ENCODE results near the gene ARL9. TPM values are rescaled to one million over a fixed set of nuclear protein-coding genes. Genes with fewer than 3 reads are reported as not detected.
"Not testable (repeated sequence)": the region's sequence is repeated elsewhere in the genome, so short reads cannot be mapped to it uniquely, and the experiment has no call there.

ARL9 gene
- 2.2 TPM for polyA plus RNA-seq (2013, experiment 1 of 4)
- 1.6 TPM for polyA plus RNA-seq (2013, experiment 2 of 4)
- polyA plus RNA-seq (2013, experiment 3 of 4), result 1.6 TPM
- 1.9 TPM for polyA plus RNA-seq (2013, experiment 4 of 4)

DNA sequence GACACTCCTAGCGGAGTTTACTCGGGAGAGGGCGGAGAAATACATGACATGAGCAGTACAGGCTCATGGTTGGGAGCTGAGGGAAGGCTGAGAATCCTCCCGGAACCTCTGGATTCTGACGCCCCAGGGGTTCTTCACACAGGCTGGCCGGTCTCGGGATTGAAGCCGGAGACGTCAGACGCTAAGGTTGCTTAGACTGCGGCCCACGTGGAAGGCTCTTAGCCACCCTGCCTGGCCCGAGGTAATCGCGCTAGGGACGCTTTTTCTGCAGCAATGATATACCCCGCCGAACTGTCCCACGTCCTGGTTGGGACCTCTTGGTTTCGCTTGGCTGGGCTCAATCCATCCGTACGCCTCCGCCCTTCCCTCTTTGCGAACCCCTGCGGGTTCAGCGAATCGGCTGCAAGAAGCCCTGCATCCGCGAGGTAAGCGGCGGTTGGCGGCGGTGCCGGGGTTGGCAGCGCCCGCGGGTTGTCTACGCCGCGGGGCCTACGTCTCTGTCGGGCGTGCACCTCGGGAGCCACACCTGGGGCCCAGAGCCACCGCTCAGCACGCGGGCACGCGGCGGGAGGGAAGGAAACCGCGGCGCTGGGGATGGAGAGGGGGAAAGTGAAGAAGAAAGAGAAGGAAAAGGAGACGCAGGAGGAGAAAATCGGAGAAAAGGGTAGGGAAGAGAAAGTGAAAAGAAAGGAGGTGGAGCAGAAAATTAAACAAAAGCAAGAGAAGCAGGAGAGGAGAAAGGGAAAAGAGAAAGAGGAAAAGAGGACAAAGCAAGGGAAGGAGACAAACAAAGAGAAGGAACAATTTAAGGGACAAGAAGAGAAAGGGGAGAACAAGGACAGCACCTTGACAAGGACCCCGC is at the start of gene ARL9:
Gene ARL9 (plus strand): TSS at position 523 of the 862 bp plus-strand sequence. CDS start 72 bp downstream, at position 595.
- Histone ChIP-seq H3K36me3 (ENCODE audit: control insufficient read depth, insufficient read depth, low read length) (peaks cover 17% of the 10 kb centered on the region), H3K9me3 (ENCODE audit: control insufficient read depth, low read length) (no peaks in the 10 kb centered on the region), H3K4me3 (ENCODE audit: insufficient read depth, low read depth, low read length) (peak within 1 kb of the TSS; percentile 60), H3K27ac (ENCODE audit: insufficient read depth, low read depth, low read length, poor library complexity, severe bottlenecking) (no peak within 1 kb of the TSS), H3K27me3 (ENCODE audit: control insufficient read depth, insufficient read depth, low read length, poor library complexity, severe bottlenecking) (peaks cover 19% of the 10 kb centered on the region), H3K4me1 (ENCODE audit: control insufficient read depth, insufficient read depth, low read length) (peaks cover 5% of the 10 kb centered on the region)
- 2% methylated on average over 56 of the region's 56 CpGs for WGBS, 2 experiments

GRCh38 chr4:56460085-56460484 is 45.5 kb upstream of the ARL9 start:
- no peak overlapping the region for H3K4me3 ChIP-seq (ENCODE audit: insufficient read depth, low read depth, low read length)
- H3K27me3 ChIP-seq (ENCODE audit: control insufficient read depth, insufficient read depth, low read length, poor library complexity, severe bottlenecking), result no peaks in the 10 kb centered on the region
- no peaks in the 10 kb centered on the region for H3K9me3 ChIP-seq (ENCODE audit: control insufficient read depth, low read length)
- peaks cover 1% of the 10 kb centered on the region for H3K4me1 ChIP-seq (ENCODE audit: control insufficient read depth, insufficient read depth, low read length)
- H3K36me3 ChIP-seq (ENCODE audit: control insufficient read depth, insufficient read depth, low read length), result peaks cover 74% of the 10 kb centered on the region
- 95 to 96% methylated on average over 3 of the region's 3 CpGs for WGBS, 2 experiments
- no peak overlapping the region for H3K27ac ChIP-seq (ENCODE audit: insufficient read depth, low read depth, low read length, poor library complexity, severe bottlenecking)

GRCh38 chr4:56462157-56462556 is 43.4 kb upstream of the ARL9 start:
- Histone ChIP-seq H3K9me3 (ENCODE audit: control insufficient read depth, low read length) (no peaks in the 10 kb centered on the region), H3K27ac (ENCODE audit: insufficient read depth, low read depth, low read length, poor library complexity, severe bottlenecking) (no peak overlapping the region), H3K27me3 (ENCODE audit: control insufficient read depth, insufficient read depth, low read length, poor library complexity, severe bottlenecking) (no peaks in the 10 kb centered on the region), H3K4me1 (ENCODE audit: control insufficient read depth, insufficient read depth, low read length) (peaks cover 7% of the 10 kb centered on the region), H3K36me3 (ENCODE audit: control insufficient read depth, insufficient read depth, low read length) (peaks cover 54% of the 10 kb centered on the region), H3K4me3 (ENCODE audit: insufficient read depth, low read depth, low read length) (no peak overlapping the region)

- WGBS, 2 experiments, result 93 to 95% methylated on average over 5 of the region's 5 CpGs
- Histone ChIP-seq H3K27ac (ENCODE audit: insufficient read depth, low read depth, low read length, poor library complexity, severe bottlenecking) (no peak overlapping the region), H3K27me3 (ENCODE audit: control insufficient read depth, insufficient read depth, low read length, poor library complexity, severe bottlenecking) (no peaks in the 10 kb centered on the region), H3K9me3 (ENCODE audit: control insufficient read depth, low read length) (no peaks in the 10 kb centered on the region), H3K4me3 (ENCODE audit: insufficient read depth, low read depth, low read length) (no peak overlapping the region), H3K4me1 (ENCODE audit: control insufficient read depth, insufficient read depth, low read length) (peaks cover 7% of the 10 kb centered on the region), H3K36me3 (ENCODE audit: control insufficient read depth, insufficient read depth, low read length) (peaks cover 39% of the 10 kb centered on the region)
These were observed 41.9 kb upstream of the ARL9 start for GRCh38 chr4:56463711-56464110.

- 94 to 95% methylated on average over 3 of the region's 3 CpGs for WGBS, 2 experiments
- no peaks in the 10 kb centered on the region for H3K9me3 ChIP-seq (ENCODE audit: control insufficient read depth, low read length)
- no peak overlapping the region for H3K4me3 ChIP-seq (ENCODE audit: insufficient read depth, low read depth, low read length)
- no peak overlapping the region for H3K27ac ChIP-seq (ENCODE audit: insufficient read depth, low read depth, low read length, poor library complexity, severe bottlenecking)
- H3K4me1 ChIP-seq (ENCODE audit: control insufficient read depth, insufficient read depth, low read length), result peaks cover 7% of the 10 kb centered on the region
- H3K36me3 ChIP-seq (ENCODE audit: control insufficient read depth, insufficient read depth, low read length), result peaks cover 33% of the 10 kb centered on the region
- H3K27me3 ChIP-seq (ENCODE audit: control insufficient read depth, insufficient read depth, low read length, poor library complexity, severe bottlenecking), result no peaks in the 10 kb centered on the region
These were observed 41.0 kb upstream of the ARL9 start for GRCh38 chr4:56464581-56464980.

GRCh38 chr4:56465599-56466295 is 39.8 kb upstream of the ARL9 start:
- Histone ChIP-seq H3K4me1 (ENCODE audit: control insufficient read depth, insufficient read depth, low read length) (peaks cover 7% of the 10 kb centered on the region), H3K27ac (ENCODE audit: insufficient read depth, low read depth, low read length, poor library complexity, severe bottlenecking) (no peak overlapping the region), H3K27me3 (ENCODE audit: control insufficient read depth, insufficient read depth, low read length, poor library complexity, severe bottlenecking) (no peaks in the 10 kb centered on the region), H3K9me3 (ENCODE audit: control insufficient read depth, low read length) (no peaks in the 10 kb centered on the region), H3K36me3 (ENCODE audit: control insufficient read depth, insufficient read depth, low read length) (peaks cover 28% of the 10 kb centered on the region), H3K4me3 (ENCODE audit: insufficient read depth, low read depth, low read length) (peak overlapping the region; percentile 73)
- WGBS, 2 experiments, result 68 to 74% methylated on average over 10 of the region's 10 CpGs

GRCh38 chr4:56466296-56466761 is 39.3 kb upstream of the ARL9 start:
- WGBS, 2 experiments, result 24 to 28% methylated on average over 6 to 7 of the region's 8 CpGs
- not testable (repeated sequence) for H3K27ac ChIP-seq (ENCODE audit: insufficient read depth, low read depth, low read length, poor library complexity, severe bottlenecking); H3K27me3 ChIP-seq (ENCODE audit: control insufficient read depth, insufficient read depth, low read length, poor library complexity, severe bottlenecking); H3K4me1 ChIP-seq (ENCODE audit: control insufficient read depth, insufficient read depth, low read length); H3K9me3 ChIP-seq (ENCODE audit: control insufficient read depth, low read length)
- Histone ChIP-seq H3K36me3 (ENCODE audit: control insufficient read depth, insufficient read depth, low read length) (peaks cover 24% of the 10 kb centered on the region), H3K4me3 (ENCODE audit: insufficient read depth, low read depth, low read length) (peak overlapping the region; percentile 73)

- peaks cover 24% of the 10 kb centered on the region for H3K36me3 ChIP-seq (ENCODE audit: control insufficient read depth, insufficient read depth, low read length)
- H3K4me1 ChIP-seq (ENCODE audit: control insufficient read depth, insufficient read depth, low read length), result peaks cover 7% of the 10 kb centered on the region
- H3K9me3 ChIP-seq (ENCODE audit: control insufficient read depth, low read length), result no peaks in the 10 kb centered on the region
- no peak overlapping the region for H3K27ac ChIP-seq (ENCODE audit: insufficient read depth, low read depth, low read length, poor library complexity, severe bottlenecking)
- no peaks in the 10 kb centered on the region for H3K27me3 ChIP-seq (ENCODE audit: control insufficient read depth, insufficient read depth, low read length, poor library complexity, severe bottlenecking)
- WGBS, 2 experiments, result 0 to 1% methylated on average over 8 of the region's 8 CpGs
- peak overlapping the region; percentile 73 for H3K4me3 ChIP-seq (ENCODE audit: insufficient read depth, low read depth, low read length)
These were observed 38.7 kb upstream of the ARL9 start for GRCh38 chr4:56466910-56467283.

DNA sequence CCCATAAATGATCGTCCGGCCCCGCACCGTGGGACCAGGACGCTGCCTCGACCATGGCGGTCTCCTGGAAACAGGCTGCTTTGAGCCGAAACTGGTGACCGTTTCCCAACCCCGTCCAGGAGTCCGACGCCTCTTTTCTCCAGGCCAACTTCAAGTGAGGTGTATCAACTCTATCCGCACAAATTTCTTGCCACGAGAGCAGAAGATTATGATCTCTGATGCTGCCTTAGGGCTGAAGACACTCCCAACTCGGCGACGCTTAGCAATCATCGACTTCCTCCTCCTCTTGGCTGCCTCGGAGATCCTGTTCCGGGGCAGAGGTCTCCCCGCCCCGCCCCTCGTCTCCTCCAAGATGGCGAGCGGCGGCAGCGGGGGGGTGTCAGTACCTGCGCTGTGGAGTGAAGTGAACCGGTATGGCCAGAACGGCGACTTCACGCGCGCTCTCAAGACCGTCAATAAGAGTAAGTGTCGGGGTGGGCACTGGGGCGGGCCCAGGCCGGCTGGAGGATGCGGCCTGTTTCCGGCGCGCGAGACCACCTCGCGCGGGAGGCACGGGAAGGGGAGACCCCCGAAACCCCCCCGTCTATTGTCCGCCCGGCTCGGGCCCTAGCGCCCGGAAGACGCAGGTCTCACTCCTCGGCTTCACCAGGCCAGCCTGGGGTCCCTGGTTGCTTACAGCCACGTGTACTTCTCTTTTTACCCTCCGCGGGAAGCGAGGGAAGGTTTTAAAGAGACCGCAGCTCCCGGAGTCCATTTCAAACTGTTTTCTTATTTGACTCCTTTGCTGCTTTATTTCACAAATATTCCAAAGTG is 38.1 kb upstream of the ARL9 start, which contains the start of gene SRP72:
Gene SRP72 (plus strand): TSS at position 334 of the 813 bp plus-strand sequence. CDS start 19 bp downstream, at position 353.
- H3K27ac ChIP-seq (ENCODE audit: insufficient read depth, low read depth, low read length, poor library complexity, severe bottlenecking), result peak within 1 kb of the TSS; percentile 78
- peak within 1 kb of the TSS; percentile 73 for H3K4me3 ChIP-seq (ENCODE audit: insufficient read depth, low read depth, low read length)
- H3K4me1 ChIP-seq (ENCODE audit: control insufficient read depth, insufficient read depth, low read length), result peaks cover 7% of the 10 kb centered on the region
- H3K36me3 ChIP-seq (ENCODE audit: control insufficient read depth, insufficient read depth, low read length), result peaks cover 22% of the 10 kb centered on the region
- H3K27me3 ChIP-seq (ENCODE audit: control insufficient read depth, insufficient read depth, low read length, poor library complexity, severe bottlenecking), result no peaks in the 10 kb centered on the region
- WGBS, 2 experiments, result 0% methylated on average over 62 of the region's 62 CpGs
- no peaks in the 10 kb centered on the region for H3K9me3 ChIP-seq (ENCODE audit: control insufficient read depth, low read length)

Measured in ectodermal cell (in vitro differentiated cells).